ENCODE results near the gene PSMC5. TPM values are rescaled to one million over a fixed set of nuclear protein-coding genes. Genes with fewer than 3 reads are reported as not detected.

PSMC5 gene
- total and polyA plus RNA-seq, 12 donors = 64.1 to 273 (median 135) TPM

DNA sequence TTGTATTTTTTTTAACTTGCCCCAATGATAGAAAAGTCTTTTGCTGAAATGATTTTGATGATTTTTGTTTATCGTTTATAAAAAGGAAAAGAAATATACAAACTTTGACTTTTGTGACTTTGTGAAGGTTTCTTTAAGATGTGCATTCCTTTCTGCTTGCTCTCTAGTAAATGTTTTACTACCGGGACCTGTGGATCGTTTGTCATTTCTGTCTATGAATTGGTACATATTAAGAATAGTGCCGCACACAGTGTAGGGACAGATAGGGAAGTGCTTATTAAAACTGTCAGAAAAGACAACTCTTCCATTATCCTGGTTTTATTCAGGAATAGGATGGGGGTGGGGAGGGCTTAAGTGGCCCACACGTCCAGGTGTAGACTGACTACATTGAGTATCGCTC lies 8.1 kb upstream of the PSMC5 start:
- H3K4me3 ChIP-seq = no peak overlapping the region
- TF ChIP-seq, protein P1, sequence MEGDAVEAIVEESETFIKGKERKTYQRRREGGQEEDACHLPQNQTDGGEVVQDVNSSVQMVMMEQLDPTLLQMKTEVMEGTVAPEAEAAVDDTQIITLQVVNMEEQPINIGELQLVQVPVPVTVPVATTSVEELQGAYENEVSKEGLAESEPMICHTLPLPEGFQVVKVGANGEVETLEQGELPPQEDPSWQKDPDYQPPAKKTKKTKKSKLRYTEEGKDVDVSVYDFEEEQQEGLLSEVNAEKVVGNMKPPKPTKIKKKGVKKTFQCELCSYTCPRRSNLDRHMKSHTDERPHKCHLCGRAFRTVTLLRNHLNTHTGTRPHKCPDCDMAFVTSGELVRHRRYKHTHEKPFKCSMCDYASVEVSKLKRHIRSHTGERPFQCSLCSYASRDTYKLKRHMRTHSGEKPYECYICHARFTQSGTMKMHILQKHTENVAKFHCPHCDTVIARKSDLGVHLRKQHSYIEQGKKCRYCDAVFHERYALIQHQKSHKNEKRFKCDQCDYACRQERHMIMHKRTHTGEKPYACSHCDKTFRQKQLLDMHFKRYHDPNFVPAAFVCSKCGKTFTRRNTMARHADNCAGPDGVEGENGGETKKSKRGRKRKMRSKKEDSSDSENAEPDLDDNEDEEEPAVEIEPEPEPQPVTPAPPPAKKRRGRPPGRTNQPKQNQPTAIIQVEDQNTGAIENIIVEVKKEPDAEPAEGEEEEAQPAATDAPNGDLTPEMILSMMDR (IDR thresholded peaks at IDR 0.05) = no peak
- TF ChIP-seq POLR2A (IDR thresholded peaks at IDR 0.05) = no peak
- 74 to 78% (median 75%) methylated on average over 6 of the region's 6 CpGs for WGBS, 4 donors
- peaks cover 0 to 98% of the 10 kb centered on the region in 2 donors for H3K36me3 ChIP-seq (replicated peaks in 1 of 2)
- intact Hi-C loops (cut with DNase I) = no loop called here
- no peaks in the 10 kb centered on the region for H3K4me1 ChIP-seq (replicated peaks in 1 of 2)
- no peak for DNase-seq
- H3K27me3 ChIP-seq = no peaks in the 10 kb centered on the region
- no peaks in the 10 kb centered on the region for H3K9me3 ChIP-seq (replicated peaks in 1 of 3)
- H3K27ac ChIP-seq = peak overlapping the region in 1 of 5 donors; percentile 25

DNA sequence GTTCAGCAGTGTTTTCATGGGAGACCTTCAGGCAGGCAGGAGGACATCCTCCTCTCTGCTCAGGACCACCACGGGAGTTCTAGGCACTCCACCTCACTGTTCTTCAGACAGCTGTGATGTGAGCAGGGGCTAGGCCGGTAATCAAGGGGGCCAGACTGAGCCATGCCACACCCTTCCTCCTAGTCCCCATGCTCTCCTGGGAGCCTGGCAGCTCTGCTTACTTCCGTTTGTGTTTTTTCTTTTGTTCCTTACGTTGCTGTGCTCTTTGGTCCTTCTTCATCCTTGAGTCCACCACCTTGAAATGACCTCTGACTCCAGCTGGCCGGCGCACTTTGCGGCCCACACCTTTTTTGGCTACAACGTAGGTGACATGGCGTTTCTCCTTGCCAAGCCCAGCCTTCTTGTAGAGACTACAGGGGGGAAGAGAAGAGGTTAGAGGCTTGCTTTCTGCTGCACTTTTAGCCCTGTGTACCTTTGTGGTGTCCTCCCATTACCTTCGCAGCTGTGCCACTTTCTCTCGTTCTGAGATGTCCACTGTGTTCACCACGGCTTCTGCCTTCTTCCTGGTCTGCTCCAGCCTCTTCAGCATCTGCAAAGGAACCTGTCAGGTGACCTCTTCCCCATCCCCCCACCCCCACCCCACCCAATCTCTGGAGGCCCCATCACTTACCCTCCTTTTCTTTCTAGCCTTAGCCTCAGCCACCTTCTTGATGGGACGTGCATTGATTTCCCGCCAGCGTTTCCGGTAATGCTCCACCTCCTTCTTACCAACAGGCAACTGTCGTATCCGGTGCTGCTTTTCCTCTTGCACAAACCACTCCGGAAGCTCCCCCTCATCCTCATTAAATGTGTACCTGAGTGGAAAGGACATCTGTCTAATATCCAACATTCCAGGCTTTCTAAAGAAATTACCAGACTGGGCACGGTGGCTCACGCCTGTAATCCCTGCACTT lies 7.4 kb upstream of the PSMC5 start:
- DNase-seq = no peak
- Histone ChIP-seq H3K27ac (peak overlapping the region in 1 of 5 donors; percentile 38), H3K27me3 (no peaks in the 10 kb centered on the region), H3K4me1 (replicated peaks in 1 of 2) (no peaks in the 10 kb centered on the region), H3K9me3 (replicated peaks in 1 of 3) (no peaks in the 10 kb centered on the region), H3K36me3 (replicated peaks in 1 of 2) (peaks cover 0 to 100% of the 10 kb centered on the region in 2 donors), H3K4me3 (no peak overlapping the region)
- no peak for TF ChIP-seq POLR2A (IDR thresholded peaks at IDR 0.05)
- TF ChIP-seq, protein P1 (IDR thresholded peaks at IDR 0.05) = no peak
- WGBS, 4 donors = 71 to 80% (median 78%) methylated on average over 21 of the region's 21 CpGs
- intact Hi-C loops (cut with DNase I) = no loop called here

DNA sequence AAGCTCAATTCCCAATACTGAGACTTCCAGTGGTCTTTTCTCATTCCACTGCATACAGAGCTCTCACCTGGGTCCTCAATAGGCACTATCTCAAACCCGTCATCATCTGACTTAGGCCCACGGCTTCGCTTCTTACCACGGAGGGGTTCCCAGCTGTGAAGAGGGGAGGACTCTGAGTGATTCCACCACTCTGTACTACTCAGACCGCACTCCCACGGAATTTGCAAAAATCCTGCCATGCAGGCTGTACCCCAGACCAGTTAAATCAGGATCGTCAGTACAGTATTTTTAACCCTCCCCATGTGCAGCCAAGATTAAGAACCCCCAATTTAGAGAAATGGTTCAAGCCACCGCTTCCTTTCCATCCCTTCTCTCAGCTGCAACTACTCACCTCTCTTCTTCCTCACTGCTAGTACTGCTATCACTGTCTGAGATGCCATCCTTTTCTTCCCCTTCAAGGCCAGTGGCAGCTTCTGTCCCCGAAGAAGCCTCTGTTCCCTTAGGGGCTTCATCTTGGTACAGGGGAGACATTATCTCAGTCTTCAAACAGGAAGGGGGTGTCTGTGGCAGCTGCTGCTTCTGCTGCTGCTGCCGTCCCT lies 6.2 kb upstream of the PSMC5 start:
- Histone ChIP-seq H3K27me3 (no peaks in the 10 kb centered on the region), H3K4me1 (replicated peaks in 1 of 2) (peaks cover 0 to 5% of the 10 kb centered on the region in 2 donors), H3K36me3 (replicated peaks in 1 of 2) (peaks cover 0 to 98% of the 10 kb centered on the region in 2 donors), H3K4me3 (no peak overlapping the region), H3K27ac (no peak overlapping the region), H3K9me3 (replicated peaks in 1 of 3) (no peaks in the 10 kb centered on the region)
- DNase-seq = no peak
- intact Hi-C loops (cut with DNase I) = no loop called here
- no peak for TF ChIP-seq POLR2A (IDR thresholded peaks at IDR 0.05)
- TF ChIP-seq, protein P1 (IDR thresholded peaks at IDR 0.05) = no peak
- 85 to 92% (median 90%) methylated on average over 10 of the region's 10 CpGs for WGBS, 4 donors

DNA sequence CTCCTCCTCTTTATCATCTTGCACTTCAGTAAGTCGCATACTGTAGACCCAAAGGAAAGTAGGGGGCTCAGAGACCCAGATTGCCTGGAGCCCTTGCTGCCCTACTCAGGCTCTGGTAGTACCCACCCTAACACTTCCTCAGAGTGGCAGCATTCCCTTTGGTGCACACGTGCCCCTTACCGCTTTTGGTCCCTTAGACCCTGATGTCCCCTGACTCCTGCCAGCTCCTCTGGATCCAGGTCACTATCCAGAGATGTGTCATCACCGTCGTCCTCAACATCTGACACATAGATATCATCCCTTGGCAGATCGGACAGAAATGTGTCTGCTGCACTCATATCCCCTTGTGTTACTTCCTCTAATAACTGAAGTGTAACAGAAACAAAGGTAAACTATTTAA lies 5.4 kb upstream of the PSMC5 start:
- 49 to 67% (median 56%) methylated on average over 6 of the region's 6 CpGs for WGBS, 4 donors
- Histone ChIP-seq H3K4me3 (no peak overlapping the region), H3K9me3 (replicated peaks in 1 of 3) (no peaks in the 10 kb centered on the region), H3K27ac (peak overlapping the region in 1 of 5 donors; percentile 20), H3K36me3 (replicated peaks in 1 of 2) (peaks cover 0 to 90% of the 10 kb centered on the region in 2 donors), H3K4me1 (replicated peaks in 1 of 2) (peaks cover 0 to 9% of the 10 kb centered on the region in 2 donors), H3K27me3 (no peaks in the 10 kb centered on the region)
- no peak for DNase-seq
- TF ChIP-seq, protein P1 (IDR thresholded peaks at IDR 0.05) = no peak
- TF ChIP-seq POLR2A (IDR thresholded peaks at IDR 0.05) = no peak
- intact Hi-C loops (cut with DNase I) = no loop called here

Data from adrenal gland (tissue), 12 donors.